SK-MEL-5 (cell line): ENCODE results near the gene ZDHHC11. TPM values are rescaled to one million over a fixed set of nuclear protein-coding genes. Genes with fewer than 3 reads are reported as not detected.
"Not testable (repeated sequence)": the region's sequence is repeated elsewhere in the genome, so short reads cannot be mapped to it uniquely, and the experiment has no call there.

Experiments used
- DNase-seq: peaks from one replicate; pipeline ENCODE4 v3.0.0-alpha.2; 2016; ENCODE audit warnings: low read depth, low spot score
- in situ Hi-C: cut with HindIII; loops from 2 replicates; pipeline ENCODE4 v1.10.0; 2016; ENCODE audit warnings: low sequenced_read_pairs, high pct_unique_total_duplicates, low pct_unique_long_range_greater_than_20kb
- total RNA-seq: library from RNA; depleted of rRNA; stranded (reverse); fragments of >200 nt; shearing (Covaris generic); gene quantifications from 2 replicates; pipeline ENCODE4 v1.2.3, GENCODE V29; 2014

The ZDHHC11 gene
- total RNA-seq, 1 experiment from 2014 or later, result 15.7 TPM

DNA sequence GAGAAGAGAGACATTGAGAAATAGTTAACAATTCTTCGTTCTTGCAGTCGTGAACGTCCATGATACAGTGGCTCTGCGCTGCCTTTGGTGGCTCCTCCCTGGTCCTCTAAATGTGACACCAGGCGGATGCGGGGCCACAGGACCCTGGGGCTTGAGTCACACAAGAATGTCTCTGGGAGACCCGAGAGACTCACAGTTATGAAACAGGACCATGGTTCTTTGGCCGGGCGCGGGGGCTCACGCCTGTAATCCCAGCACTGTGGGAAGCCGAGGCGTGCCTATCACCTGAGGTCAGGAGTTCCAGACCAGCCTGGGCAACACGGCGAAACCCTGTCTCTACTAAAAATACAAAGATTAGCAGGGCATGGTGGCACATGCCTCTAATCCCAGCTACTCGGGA lies 767 bp upstream of the ZDHHC11 start:
- in situ Hi-C loops, result no loop called here
- DNase-seq, result no peak

DNA sequence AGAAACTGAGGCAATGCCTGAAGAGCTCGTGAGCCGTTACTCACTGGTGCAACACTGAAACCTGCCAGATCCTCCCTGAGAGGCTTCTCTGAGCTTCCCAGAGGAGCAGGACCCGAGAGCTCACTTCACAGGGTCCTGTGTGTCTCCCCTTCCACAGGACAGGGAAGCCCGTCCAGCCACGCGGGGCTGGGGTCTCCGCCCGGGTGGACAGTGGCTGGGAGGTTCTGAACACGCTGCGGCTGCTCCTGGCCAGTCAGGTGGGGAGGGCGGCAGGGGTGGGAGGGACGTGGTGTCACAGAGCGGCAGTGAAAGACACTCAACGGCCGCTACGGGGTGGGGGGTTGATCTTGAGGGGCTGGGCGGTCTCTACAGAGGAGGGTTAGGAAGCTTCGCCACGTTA lies 290 bp upstream of the ZDHHC11 start:
- in situ Hi-C loops, result no loop called here
- DNase-seq, result no peak

DNA sequence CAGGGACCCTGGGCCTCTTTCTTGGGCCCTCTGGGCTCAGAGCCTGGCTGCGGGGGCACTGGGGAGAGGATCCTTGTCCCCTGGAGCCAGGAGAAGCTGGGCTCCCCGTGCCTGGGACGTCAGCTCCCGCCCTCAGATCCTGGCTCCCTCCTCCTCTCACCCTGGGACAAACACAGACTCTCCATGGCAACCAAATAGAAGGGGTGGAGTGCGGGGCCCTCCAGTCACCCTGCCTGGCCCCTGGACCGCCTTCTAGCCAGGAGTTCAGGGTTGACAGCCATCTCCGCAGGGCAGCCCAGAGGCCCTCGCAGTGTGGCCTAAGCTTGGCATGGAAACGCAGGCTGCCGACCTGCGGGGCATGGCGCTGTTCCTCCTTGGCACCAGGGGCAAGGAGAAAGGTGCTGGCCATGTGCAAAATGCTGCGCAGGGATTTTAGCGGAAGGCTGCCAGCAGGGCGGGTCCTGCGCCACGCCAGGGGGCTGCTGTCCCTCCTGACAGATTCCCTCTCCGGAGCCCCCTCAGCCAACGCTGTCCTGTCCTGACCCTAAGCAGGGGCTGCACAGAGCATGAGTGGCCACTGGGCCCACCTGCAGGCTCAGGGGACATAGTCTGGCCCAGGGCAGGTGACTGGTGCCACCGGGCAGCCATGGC lies 1.0 kb downstream of the ZDHHC11 start:
- no peak for DNase-seq
- in situ Hi-C loops, result no loop called here

DNA sequence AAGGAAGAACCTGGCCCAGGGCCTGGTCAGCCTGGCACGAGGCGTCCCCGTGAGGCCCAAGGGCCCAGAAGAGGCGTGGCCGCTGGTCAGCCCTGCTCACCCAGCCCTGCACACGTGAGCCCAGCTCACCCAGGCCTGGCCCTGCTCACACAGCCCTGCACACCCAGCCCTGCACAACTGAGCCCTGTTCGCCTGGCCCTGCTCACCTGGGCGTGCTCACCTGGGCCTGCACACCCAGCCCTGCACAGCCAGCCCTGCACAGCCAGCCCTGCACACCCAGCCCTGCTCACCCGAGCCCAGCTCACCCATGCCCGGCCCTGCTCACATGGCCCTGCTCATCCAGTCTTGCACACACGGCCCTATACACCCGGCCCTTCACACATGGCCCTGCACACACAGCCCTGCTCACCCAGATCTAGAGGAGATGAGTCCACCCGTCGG lies 2.1 kb downstream of the ZDHHC11 start:
- DNase-seq, result no peak
- in situ Hi-C loops, result no loop called here

DNA sequence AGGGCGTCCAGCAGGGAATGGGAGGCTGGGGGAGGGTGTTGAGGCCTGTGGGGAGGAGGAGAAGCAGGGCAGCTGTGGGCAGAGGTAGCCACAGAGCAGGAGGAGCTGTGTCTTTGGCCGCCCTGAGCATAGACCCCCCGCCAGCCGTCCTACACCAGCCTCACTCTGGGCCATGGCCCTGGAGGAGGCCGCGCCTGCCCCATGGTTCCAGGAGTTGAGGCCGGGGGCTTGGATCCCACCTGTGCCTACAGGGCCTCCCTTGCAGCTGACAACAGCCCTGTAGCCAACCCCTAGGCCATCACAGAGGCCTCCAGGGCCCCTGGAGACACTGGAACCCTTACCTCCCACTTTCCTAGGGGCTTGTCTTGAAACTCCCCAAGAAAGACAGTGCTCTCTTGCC lies 3.0 kb downstream of the ZDHHC11 start:
- DNase-seq, in situ Hi-C loops: not testable (repeated sequence)

DNA sequence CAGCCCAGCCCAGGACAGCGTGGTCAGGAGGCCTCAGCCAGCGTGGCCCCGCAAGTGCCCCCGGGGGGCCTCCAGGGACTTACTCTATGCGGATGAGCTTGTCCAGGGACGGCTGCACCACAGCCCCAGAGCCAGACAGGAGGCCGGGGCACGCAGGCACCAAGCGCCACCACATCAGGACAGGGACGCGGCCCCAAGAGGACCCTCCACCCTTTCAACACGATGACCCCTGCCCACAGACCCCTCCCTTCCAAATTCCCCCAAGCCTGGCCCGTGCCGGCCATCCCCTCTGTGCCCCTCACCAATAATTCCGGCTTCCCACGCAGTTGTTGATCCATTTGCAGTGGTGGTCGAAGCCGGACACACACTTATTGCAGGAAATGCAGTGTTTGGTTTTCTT lies 3.6 kb downstream of the ZDHHC11 start:
- DNase-seq, in situ Hi-C loops: not testable (repeated sequence)

DNA sequence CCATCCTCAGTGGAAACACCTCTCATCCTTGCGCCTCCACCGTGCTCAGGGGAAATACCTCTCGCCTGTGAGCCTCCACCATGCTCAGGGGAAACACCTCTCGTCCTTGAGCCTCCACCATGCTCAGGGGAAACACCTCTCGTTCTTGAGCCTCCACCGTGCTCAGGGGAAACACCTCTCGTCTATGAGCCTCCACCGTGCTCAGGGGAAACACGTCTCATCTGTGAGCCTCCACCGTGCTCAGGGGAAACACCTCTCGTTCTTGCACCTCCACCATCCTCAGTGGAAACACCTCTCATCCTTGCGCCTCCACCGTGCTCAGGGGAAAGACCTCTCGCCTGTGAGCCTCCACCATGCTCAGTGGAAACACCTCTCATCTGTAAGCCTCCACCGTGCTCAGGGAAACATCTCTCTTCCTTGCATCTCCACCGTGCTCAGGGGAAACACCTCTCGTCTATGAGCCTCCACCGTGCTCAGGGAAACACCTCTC lies 4.1 kb downstream of the ZDHHC11 start:
- DNase-seq, in situ Hi-C loops: not testable (repeated sequence)

DNA sequence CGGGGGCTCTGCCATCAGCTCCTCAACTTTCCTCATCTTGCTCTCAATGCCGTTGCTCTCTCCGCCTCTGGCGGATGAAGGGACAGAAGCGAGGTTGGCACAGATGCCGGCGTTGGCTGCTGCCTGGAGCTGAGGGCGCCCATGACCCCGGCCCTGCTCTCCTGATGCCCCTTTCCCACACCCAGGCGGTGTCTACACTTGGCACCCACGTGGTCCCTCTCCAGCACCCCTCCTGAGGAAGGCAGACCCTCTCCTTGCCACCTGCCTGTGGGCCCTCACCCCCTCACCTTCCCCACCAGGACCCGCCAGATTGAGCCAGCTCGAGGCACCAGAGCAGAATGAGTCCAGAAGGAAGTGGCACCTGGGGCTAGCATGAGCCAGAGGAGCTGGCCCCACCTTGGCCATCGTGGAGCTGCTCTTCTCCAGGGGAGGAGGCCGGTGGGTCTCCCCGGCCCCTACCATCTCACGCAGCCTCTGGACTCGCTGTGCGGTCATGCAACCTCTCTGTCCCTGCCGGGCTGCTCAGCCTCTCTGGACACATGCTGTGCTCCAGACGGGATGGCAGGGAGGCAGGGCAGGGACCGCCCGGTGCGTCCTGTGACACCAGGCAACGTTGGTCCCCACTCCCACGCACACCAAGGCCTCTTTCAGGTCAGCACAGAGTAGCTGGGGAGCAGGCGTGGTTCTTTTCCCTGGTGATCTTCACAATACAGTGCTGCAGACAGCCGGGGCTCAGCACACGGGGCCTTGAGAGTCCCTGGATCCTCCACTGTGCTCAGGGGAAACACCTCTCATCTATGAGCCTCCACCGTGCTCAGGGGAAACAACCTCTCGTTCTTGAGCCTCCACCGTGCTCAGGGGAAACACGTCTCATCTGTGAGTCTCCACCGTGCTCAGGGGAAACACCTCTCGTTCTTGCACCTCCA lies 4.8 kb downstream of the ZDHHC11 start:
- in situ Hi-C loops, DNase-seq: not testable (repeated sequence)

DNA sequence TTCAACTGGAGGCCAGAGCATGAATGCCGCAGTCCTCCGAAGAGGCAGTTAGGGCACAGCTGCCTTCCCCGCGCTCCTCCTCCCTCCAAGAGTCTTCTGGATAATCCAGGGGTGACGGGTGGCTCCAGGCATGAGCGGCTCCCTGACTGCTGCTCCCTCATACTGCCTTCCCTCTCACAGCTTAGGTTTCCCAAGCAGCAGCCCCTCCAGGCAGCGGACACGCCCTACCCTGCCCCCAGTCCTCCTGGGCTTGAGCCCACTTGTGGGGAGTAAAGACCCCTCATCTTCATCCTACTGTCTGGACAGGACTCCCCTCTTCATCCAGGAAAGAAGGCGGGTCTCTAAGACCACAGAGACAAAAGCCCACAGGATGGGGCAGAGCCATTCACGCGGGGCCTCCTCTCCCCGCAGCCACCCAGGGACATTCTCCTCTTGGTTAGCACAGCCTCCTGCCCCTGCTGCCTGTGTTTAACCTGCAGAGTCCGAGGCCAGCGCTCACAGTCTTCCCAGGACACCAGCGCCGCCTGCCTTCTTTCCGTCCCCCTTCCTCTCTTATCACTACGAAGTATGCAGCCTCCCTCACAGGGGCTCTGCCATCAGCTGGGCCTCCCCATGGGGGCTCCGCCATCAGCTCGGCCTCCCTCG lies 5.6 kb downstream of the ZDHHC11 start:
- in situ Hi-C loops, DNase-seq: not testable (repeated sequence)

DNA sequence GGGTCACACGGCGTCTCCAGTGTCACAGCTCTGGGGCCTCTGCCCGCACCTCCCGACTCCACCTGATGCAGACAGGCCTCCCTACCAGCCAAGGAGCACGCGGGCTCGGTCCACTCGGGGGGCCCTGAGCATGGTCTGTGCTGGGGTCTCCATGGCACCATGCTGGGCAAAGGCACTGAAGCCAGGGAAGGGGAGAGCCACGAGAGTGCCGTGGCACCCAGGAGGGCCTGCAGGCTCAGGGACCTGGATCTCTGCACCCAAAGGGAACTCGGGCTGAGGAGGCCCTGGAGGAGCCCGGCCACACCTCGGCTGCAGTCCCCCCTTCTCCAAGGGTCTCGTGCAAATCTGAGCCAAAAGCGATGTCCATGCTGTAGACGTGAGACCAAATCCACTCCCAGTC lies 6.4 kb downstream of the ZDHHC11 start:
- in situ Hi-C loops, DNase-seq: not testable (repeated sequence)

DNA sequence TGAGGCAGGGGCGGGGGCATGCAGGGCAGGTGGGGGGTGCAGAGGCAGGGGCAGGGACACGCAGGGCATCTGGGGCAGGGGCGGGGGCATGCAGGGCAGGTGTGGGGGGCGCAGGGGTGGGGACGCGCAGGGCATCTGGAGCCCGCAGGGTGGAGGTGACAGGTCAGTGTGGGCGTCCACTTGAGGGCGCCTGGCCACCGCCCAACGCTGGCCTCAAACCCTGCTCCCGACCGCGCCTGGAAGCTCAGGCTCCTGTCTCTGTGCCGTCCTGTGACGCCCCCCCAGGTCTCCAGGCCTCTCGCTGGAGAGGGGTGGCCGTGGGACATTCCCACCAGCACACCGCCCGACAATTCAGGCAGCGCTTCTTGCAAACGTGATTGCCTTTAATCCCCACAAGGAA lies 6.9 kb downstream of the ZDHHC11 start:
- in situ Hi-C loops, DNase-seq: not testable (repeated sequence)

DNA sequence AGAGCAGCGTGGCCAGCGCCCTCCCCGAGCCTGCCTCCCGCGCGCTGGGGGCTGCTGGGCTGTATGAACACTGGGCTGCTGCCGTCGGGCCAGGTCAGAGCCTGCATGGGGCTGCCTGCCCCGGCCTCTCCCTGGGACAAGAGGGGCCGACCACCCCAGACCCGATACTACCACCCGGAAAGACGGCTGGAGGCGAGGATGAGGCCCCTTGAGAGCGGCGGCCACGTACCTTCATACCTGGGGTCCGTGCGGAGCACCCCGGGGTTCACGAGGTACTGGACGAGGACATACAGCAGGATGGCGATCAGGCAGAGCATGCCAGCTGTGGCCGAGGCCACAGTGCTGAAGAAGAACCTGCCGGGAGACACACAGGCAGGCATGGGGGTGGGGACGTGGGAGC lies 7.4 kb downstream of the ZDHHC11 start:
- in situ Hi-C loops, DNase-seq: not testable (repeated sequence)

DNA sequence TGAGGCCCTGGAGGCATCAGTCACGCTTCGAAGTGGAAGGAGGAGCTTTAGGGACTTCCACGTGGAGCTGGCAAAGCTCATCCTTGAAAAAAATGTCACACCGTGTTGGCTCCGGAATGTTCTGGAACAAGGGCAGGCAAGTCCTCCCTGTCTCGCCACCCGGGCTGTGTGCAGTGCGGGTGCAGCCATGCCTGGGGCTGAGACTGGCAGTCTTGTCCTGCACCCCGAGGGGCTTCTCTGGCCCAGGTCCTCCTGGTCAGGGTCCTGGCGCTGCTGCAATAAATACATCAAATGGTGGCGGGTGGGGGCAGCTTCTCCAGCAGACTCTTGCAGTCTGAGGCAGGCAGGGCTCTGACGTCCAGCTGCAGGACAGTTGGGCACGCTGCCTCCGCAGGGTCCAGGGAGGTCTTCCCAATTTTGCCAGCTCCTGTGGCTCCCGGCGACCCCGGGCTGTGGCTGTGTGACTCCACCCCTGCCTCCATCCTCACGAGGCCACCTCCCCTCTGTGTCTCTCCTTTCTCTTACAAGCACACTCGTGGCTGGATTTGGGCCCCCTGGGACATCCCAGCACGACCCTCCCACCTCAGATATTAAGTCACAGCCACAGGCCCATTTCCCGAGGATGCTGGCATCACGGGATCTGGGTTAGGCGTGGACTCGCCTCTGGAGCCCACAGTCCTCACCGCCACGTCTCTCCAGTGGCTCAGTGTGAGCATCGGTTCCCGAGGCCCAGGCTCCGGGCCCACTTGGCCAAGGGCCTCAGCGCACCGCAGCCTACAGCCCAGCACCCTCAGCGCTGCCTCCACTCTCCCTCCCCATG lies 8.2 kb downstream of the ZDHHC11 start:
- in situ Hi-C loops, DNase-seq: not testable (repeated sequence)

DNA sequence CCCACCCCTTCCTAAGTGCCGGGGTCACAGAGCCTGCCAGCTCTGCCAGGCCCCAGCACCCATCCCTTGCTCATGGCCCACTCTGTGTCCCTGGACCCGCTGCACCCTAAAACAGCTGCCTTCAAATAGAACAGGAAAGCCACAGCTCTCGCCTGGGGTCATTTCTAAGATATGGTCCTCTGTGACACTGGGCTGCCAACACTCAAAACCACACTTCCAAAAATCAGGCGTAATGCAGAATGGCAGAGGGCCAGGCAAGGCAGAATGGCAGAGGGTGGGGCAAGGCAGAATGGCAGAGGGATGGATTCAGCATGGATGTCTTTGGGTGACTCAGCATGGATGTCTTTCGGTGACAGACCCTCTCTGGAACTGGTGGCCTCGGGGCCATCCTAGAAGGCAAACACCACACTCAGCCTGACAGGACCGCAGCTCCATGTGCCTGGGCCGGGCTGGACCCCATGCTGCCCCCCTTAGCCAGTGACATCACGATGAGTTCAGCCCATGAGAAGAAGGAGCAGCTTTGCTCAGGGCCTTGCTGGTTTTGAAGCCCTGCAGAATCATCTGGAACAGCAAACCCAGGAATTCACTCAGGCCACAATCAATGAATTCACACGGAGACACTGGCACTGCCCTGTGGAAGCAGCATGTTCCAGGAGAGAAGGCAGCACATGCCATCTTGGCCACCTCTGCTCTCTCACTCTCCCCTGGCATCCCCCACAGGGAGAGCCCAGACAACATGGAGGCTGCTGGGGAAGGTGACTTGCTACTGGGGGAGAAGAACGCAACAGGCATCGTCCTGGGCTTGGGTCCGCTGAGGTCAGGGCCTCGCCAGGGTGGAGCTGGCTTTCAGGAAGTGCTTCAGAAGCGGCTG lies 9.0 kb downstream of the ZDHHC11 start:
- in situ Hi-C loops, DNase-seq: not testable (repeated sequence)

DNA sequence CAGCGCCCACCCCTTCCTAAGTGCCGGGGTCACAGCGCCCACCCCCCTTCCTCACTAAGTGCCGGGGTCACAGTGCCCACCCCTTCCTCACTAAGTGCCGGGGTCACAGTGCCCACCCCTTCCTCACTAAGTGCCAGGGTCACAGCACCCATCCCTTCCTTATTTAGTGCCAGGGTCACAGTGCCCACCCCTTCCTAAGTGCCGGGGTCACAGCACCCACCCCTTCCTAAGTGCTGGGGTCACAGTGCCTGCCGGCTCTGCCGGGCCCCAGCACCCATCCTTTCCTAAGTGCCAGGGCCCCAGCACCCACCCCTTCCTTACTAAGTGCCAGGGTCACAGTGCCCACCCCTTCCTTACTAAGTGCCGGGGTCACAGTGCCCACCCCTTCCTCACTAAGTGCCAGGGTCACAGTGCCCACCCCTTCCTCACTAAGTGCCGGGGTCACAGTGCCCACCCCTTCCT lies 9.8 kb downstream of the ZDHHC11 start:
- DNase-seq, in situ Hi-C loops: not testable (repeated sequence)
